GM23338 (cell line): ENCODE measurements around the gene CYB5B.

ENCODE experiments used
- CREB1 ChIP-seq: fragments of 250-450 bp; sonication (Bioruptor Pico); IDR thresholded peaks from 2 replicates; pipeline ENCODE4 v1.5.0; 2020; ENCODE audit warnings: low read depth, mild to moderate bottlenecking, moderate library complexity
- CTCF ChIP-seq, 2 experiments: fragments of 200-600 bp in 1 of 2; sonication (generic) in 1 of 2; conservative IDR thresholded peaks; 2 replicates each; pipeline versions ENCODE4 v1.5.1 to v1.6.1; 2016 to 2017; ENCODE audit warnings: antibody characterized with exemption in 2 of 2, low read depth in 2 of 2, mild to moderate bottlenecking in 2 of 2, moderate library complexity in 1 of 2
- ETS1 ChIP-seq: IDR thresholded peaks from 2 replicates; pipeline ENCODE4 v1.6.1; 2016; ENCODE audit warnings: antibody characterized with exemption
- EZH2 ChIP-seq: fragments of 200-600 bp; sonication (generic); IDR thresholded peaks from one replicate; pipeline ENCODE4 v1.8.0; 2017; ENCODE audit warnings: antibody characterized with exemption, mild to moderate bottlenecking, low read depth; ENCODE audit not compliant: unreplicated experiment
- EZH2phosphoT487 ChIP-seq: fragments of 200-600 bp; sonication (generic); IDR thresholded peaks from one replicate; pipeline ENCODE4 v1.8.1; 2018; ENCODE audit warnings: antibody characterized with exemption; ENCODE audit not compliant: unreplicated experiment
- POLR2AphosphoS5 ChIP-seq: IDR thresholded peaks from 2 replicates; pipeline ENCODE4 v1.6.1; 2016; ENCODE audit warnings: antibody characterized with exemption, low read depth
- REST ChIP-seq: IDR thresholded peaks from one replicate; pipeline ENCODE4 v1.6.1; 2018; ENCODE audit warnings: antibody characterized with exemption; ENCODE audit not compliant: unreplicated experiment
- ZNF114 ChIP-seq: fragments of 250-450 bp; sonication (Bioruptor Pico); IDR thresholded peaks from 2 replicates; pipeline ENCODE4 v1.5.0; 2020; ENCODE audit warnings: mild to moderate bottlenecking, moderate library complexity
- ZNF331 ChIP-seq: fragments of 250-450 bp; sonication (Bioruptor Pico); IDR thresholded peaks from 2 replicates; pipeline ENCODE4 v1.5.0; 2020; ENCODE audit warnings: low read depth, mild to moderate bottlenecking, moderate library complexity

GRCh38 chr16:69424053-69424934 lies at the start of gene CYB5B:
- TF ChIP-seq EZH2phosphoT487: no peak
- no peak for TF ChIP-seq EZH2
- no peak for TF ChIP-seq CTCF (conservative IDR thresholded peaks at IDR 0.05; ENCODE audit: low read depth in 2 of 2)
- TF ChIP-seq REST: no peak
- TF ChIP-seq POLR2AphosphoS5: peak; percentile 92
- TF ChIP-seq ZNF331 (CRISPR knock-in tag): no peak
- no peak for TF ChIP-seq CREB1 (CRISPR knock-in tag)
- TF ChIP-seq ETS1: peak; percentile 74
- TF ChIP-seq ZNF114: no peak
